ENCODE results near the gene CCL4. TPM values are rescaled to one million over a fixed set of nuclear protein-coding genes. Genes with fewer than 3 reads are reported as not detected.

Gene CCL4
- total and polyA plus RNA-seq, 2 donors (not counting 1 experiment from before 2014, with no cell fraction given) = 3.5 to 7.6 TPM

DNA sequence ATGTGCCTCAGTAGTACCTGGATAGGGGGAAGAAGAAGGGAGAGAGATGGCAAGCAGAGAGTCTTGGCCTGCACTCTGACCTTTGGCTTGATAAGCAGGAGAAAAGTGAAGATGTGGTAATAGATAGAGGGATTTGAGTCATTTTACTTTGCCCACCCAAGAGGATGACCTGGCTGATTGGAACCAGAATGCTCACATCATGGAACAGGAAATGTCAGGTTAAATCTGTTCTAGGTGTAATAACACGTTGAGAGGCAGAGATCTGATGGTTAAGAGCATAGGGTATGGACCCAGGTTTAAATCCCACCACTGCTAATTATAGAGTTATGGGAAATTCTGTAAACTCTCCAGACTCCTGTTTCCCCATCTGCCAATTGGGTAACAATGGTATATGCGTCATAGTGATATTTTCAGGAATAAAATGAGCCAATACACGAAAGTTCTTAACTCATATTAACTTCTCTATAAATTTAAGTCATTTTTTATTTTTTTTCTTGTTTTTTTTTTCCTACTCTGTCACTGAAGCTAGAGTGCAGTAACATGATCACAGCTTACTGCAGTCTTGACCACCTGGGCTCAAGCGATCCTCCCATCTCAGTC is 47.6 kb upstream of the CCL4 start:
- H4K20me1 ChIP-seq (ENCODE audit: control insufficient read depth, insufficient read depth, low read length, poor library complexity, severe bottlenecking) = no peaks in the 10 kb centered on the region
- H3K27ac ChIP-seq (ENCODE audit: low read length in 2 of 2) = no peak overlapping the region
- CTCF ChIA-PET = interaction anchor here (1.3 to 3.8 kb wide), 3 partner anchors 13 to 85 kb away, joined by 4 to 8 read pairs (median 4); no protein-coding TSS in a partner anchor
- H3K79me2 ChIP-seq (ENCODE audit: control insufficient read depth, insufficient read depth, low read length) = no peaks in the 10 kb centered on the region
- no peak for DNase-seq
- POLR2A ChIA-PET = interaction anchor here (0.7 kb wide), 1 partner anchor 36 kb away, joined by 3 read pairs; no protein-coding TSS in a partner anchor
- TF ChIP-seq CTCF (IDR thresholded peaks at IDR 0.05) (no peak), EZH2 (IDR thresholded peaks at IDR 0.05; ENCODE audit: borderline replicate concordance, insufficient read depth, low read depth, low read length, poor library complexity, severe bottlenecking) (no peak)
- ATAC-seq (ENCODE audit: low read depth) = no peak
- intact Hi-C loops (cut with micrococcal nuclease) = no loop called here
- no peaks in the 10 kb centered on the region for H3K4me1 ChIP-seq (ENCODE audit: control insufficient read depth in 2 of 2, insufficient read depth in 2 of 2, low read length in 2 of 2)
- H2AFZ ChIP-seq (ENCODE audit: insufficient read depth, low read depth, low read length, poor library complexity, severe bottlenecking) = no peak overlapping the region
- no peak overlapping the region for H3K4me3 ChIP-seq (ENCODE audit: control extremely low read depth in 1 of 5, extremely low read depth in 1 of 5, insufficient read depth in 1 of 5, low read depth in 2 of 5, low read length in 4 of 5)
- no peak overlapping the region for H3K4me3 Mint-ChIP-seq
- WGBS (ENCODE audit: insufficient coverage) = 100% methylated on average over 1 of the region's 4 CpGs
- H3K27ac Mint-ChIP-seq = no peak overlapping the region
- H3K9ac ChIP-seq (ENCODE audit: low read length) = no peak overlapping the region
- H3K27me3 ChIP-seq (replicated peaks in 1 of 4; ENCODE audit: control extremely low read depth in 1 of 4, control insufficient read depth in 3 of 4, insufficient read depth in 4 of 4, low read length in 3 of 4) = no peaks in the 10 kb centered on the region
- H3K4me2 ChIP-seq (replicated peaks; ENCODE audit: low read depth, low read length, poor library complexity, severe bottlenecking) = no peak overlapping the region
- no peaks in the 10 kb centered on the region for H3K36me3 ChIP-seq (replicated peaks in 1 of 2; ENCODE audit: control extremely low read depth in 1 of 2, control insufficient read depth in 1 of 2, extremely low read depth in 1 of 2, insufficient read depth in 2 of 2, low read length in 1 of 2)
- peaks cover 5% of the 10 kb centered on the region for H3K4me1 Mint-ChIP-seq
- H3K9me3 ChIP-seq (ENCODE audit: control extremely low read depth in 1 of 3, control insufficient read depth in 2 of 3, insufficient read depth in 1 of 3, low read length in 2 of 3) = peaks cover 0 to 5% (median 0%) of the 10 kb centered on the region in 3 donors
- peaks cover 17% of the 10 kb centered on the region for H3K27me3 Mint-ChIP-seq
- H3K9me3 Mint-ChIP-seq (ENCODE audit: insufficient read depth) = peaks cover 8% of the 10 kb centered on the region

GRCh38 chr17:36057911-36058310 is 45.7 kb upstream of the CCL4 start:
- TF ChIP-seq CTCF (IDR thresholded peaks at IDR 0.05) (no peak), EZH2 (IDR thresholded peaks at IDR 0.05; ENCODE audit: borderline replicate concordance, insufficient read depth, low read depth, low read length, poor library complexity, severe bottlenecking) (no peak)
- Mint-ChIP-seq H3K4me3 (no peak overlapping the region), H3K27me3 (peaks cover 18% of the 10 kb centered on the region), H3K4me1 (peaks cover 5% of the 10 kb centered on the region), H3K9me3 (ENCODE audit: insufficient read depth) (no peaks in the 10 kb centered on the region), H3K27ac (no peak overlapping the region)
- ChIA-PET POLR2A (no interaction called here), CTCF (interaction anchor here (0.7 to 3.8 kb wide), 3 partner anchors 12 to 89 kb away, joined by 3 to 8 read pairs (median 5); no protein-coding TSS in a partner anchor)
- DNase-seq (no peak), ATAC-seq (ENCODE audit: low read depth) (no peak)
- intact Hi-C loops (cut with micrococcal nuclease) = no loop called here
- Histone ChIP-seq H2AFZ (ENCODE audit: insufficient read depth, low read depth, low read length, poor library complexity, severe bottlenecking) (no peak overlapping the region), H3K36me3 (replicated peaks in 1 of 2; ENCODE audit: control extremely low read depth in 1 of 2, control insufficient read depth in 1 of 2, extremely low read depth in 1 of 2, insufficient read depth in 2 of 2, low read length in 1 of 2) (no peaks in the 10 kb centered on the region), H3K4me3 (ENCODE audit: control extremely low read depth in 1 of 5, extremely low read depth in 1 of 5, insufficient read depth in 1 of 5, low read depth in 2 of 5, low read length in 4 of 5) (no peak overlapping the region), H3K27me3 (replicated peaks in 1 of 4; ENCODE audit: control extremely low read depth in 1 of 4, control insufficient read depth in 3 of 4, insufficient read depth in 4 of 4, low read length in 3 of 4) (peaks cover 0 to 4% (median 0%) of the 10 kb centered on the region in 4 experiments), H3K4me2 (replicated peaks; ENCODE audit: low read depth, low read length, poor library complexity, severe bottlenecking) (no peak overlapping the region), H3K4me1 (ENCODE audit: control insufficient read depth in 2 of 2, insufficient read depth in 2 of 2, low read length in 2 of 2) (no peaks in the 10 kb centered on the region), H3K9me3 (ENCODE audit: control extremely low read depth in 1 of 3, control insufficient read depth in 2 of 3, insufficient read depth in 1 of 3, low read length in 2 of 3) (no peaks in the 10 kb centered on the region), H3K9ac (ENCODE audit: low read length) (no peak overlapping the region), H4K20me1 (ENCODE audit: control insufficient read depth, insufficient read depth, low read length, poor library complexity, severe bottlenecking) (no peaks in the 10 kb centered on the region), H3K27ac (ENCODE audit: low read length in 2 of 2) (no peak overlapping the region), H3K79me2 (ENCODE audit: control insufficient read depth, insufficient read depth, low read length) (no peaks in the 10 kb centered on the region)
